Transverse colon (tissue), 4 donors: ENCODE measurements around the gene SIDT2.

Experiments used
- CTCF ChIP-seq, 5 experiments: fragments of 200-600 bp in 3 of 5; fragments of 450-650 bp in 2 of 5; sonication (generic) in 3 of 5; IDR thresholded peaks; 1 replicate in 2 of 5; 2 replicates in 3 of 5; pipeline ENCODE4 v1.5.1; 2016 to 2017; ENCODE audit warnings: antibody characterized with exemption in 5 of 5, inconsistent platforms in 3 of 5, mild to moderate bottlenecking in 2 of 5, moderate library complexity in 1 of 5
- POLR2A ChIP-seq: fragments of 450-650 bp; IDR thresholded peaks from one replicate; pipeline ENCODE4 v1.6.1; 2016; ENCODE audit warnings: antibody characterized with exemption, mild to moderate bottlenecking, moderate library complexity
- POLR2AphosphoS5 ChIP-seq, 3 donors: sonication (generic); formaldehyde crosslinking; IDR thresholded peaks; one replicate each; pipeline ENCODE4 v1.6.1; 2016; ENCODE audit warnings: antibody characterized with exemption in 3 of 3

GRCh38 chr11:117210620-117211019 lies 32.1 kb downstream of the SIDT2 start:
- no peak for TF ChIP-seq CTCF (IDR thresholded peaks at IDR 0.05)
- no peak for TF ChIP-seq POLR2A
- no peak for TF ChIP-seq POLR2AphosphoS5 (IDR thresholded peaks at IDR 0.05)
